HepG2 (cell line): ENCODE results near the gene B4GALT5. TPM values are rescaled to one million over a fixed set of nuclear protein-coding genes. Genes with fewer than 3 reads are reported as not detected.

Source experiments
- CHD4 ChIP-seq: fragments of 200-600 bp; sonication (generic); IDR thresholded peaks from 2 replicates; pipeline ENCODE4 v1.7.0; 2017; ENCODE audit warnings: mild to moderate bottlenecking, low read length, borderline replicate concordance
- ELK4 ChIP-seq: sonication (generic); formaldehyde crosslinking; IDR thresholded peaks from 2 replicates; pipeline ENCODE4 v1.9.0; 2021; ENCODE audit warnings: missing genetic modification reagents, borderline replicate concordance
- ETV6 ChIP-seq: sonication (generic); formaldehyde crosslinking; conservative IDR thresholded peaks from 2 replicates; pipeline ENCODE4 v1.4.0; 2020; ENCODE audit warnings: missing genetic modification reagents
- KMT2A ChIP-seq: sonication (generic); formaldehyde crosslinking; IDR thresholded peaks from 2 replicates; pipeline ENCODE4 v1.4.0; 2020; ENCODE audit warnings: missing genetic modification reagents
- MED1 ChIP-seq: sonication (generic); formaldehyde crosslinking; IDR thresholded peaks from 2 replicates; pipeline ENCODE4 v1.4.0; 2020; ENCODE audit warnings: missing genetic modification reagents
- NBN ChIP-seq: fragments of 450-650 bp; conservative IDR thresholded peaks from 2 replicates; pipeline ENCODE4 v1.6.1; 2017
- RBM39 ChIP-seq: fragments of 200-400 bp; formaldehyde crosslinking; IDR thresholded peaks from one replicate; pipeline ENCODE4 v1.6.1; 2018; ENCODE audit warnings: antibody characterized with exemption, mild to moderate bottlenecking, low read depth, low read length; ENCODE audit not compliant: poor library complexity, severe bottlenecking
- RFX3 ChIP-seq: IDR thresholded peaks from 2 replicates; pipeline ENCODE4 v1.6.1; 2016; ENCODE audit warnings: missing biosample characterization, missing genetic modification reagents
- TSC22D2 ChIP-seq: sonication (generic); formaldehyde crosslinking; IDR thresholded peaks from 2 replicates; pipeline ENCODE4 v1.5.1; 2020; ENCODE audit warnings: missing genetic modification reagents, mild to moderate bottlenecking, borderline replicate concordance
- ZNF30 ChIP-seq: sonication (generic); formaldehyde crosslinking; IDR thresholded peaks from 2 replicates; pipeline ENCODE4 v1.5.0; 2020; ENCODE audit warnings: mild to moderate bottlenecking, missing genetic modification reagents
- ZNF598 ChIP-seq: sonication (generic); formaldehyde crosslinking; IDR thresholded peaks from 2 replicates; pipeline ENCODE4 v1.5.1; 2020; ENCODE audit warnings: mild to moderate bottlenecking, missing genetic modification reagents, borderline replicate concordance
- ZNF776 ChIP-seq: sonication (generic); formaldehyde crosslinking; IDR thresholded peaks from 2 replicates; pipeline ENCODE4 v1.4.0; 2020; ENCODE audit warnings: mild to moderate bottlenecking, missing genetic modification reagents
- polyA plus RNA-seq, 8 experiments: library from polyadenylated mRNA; depleted of rRNA in 3 of 8; stranded (reverse) in 7 of 8; unstranded in 1 of 8; fragments of >200 nt; fragmentation: Illumina TruSeq in 4 of 8; extraction: Trizol in 4 of 8; gene quantifications; 2 replicates each; pipeline versions ENCODE4 v1.2.1 to v1.2.3, GENCODE V29; 2011 to 2016; ENCODE audit warnings: low read depth in 4 of 8, missing spikeins in 1 of 8, mixed read lengths in 1 of 8; ENCODE audit not compliant: insufficient read depth in 1 of 8
- total RNA-seq, 5 experiments: library from RNA; depleted of rRNA; stranded (reverse); fragments of >200 nt; fragmentation: Illumina TruSeq; extraction: Trizol; gene quantifications; 2 replicates each; pipeline ENCODE4 v1.2.3, GENCODE V29; 2016; ENCODE audit warnings: low read depth in 1 of 5
- TF ChIP-seq, protein P1 (sequence below): sonication (generic); formaldehyde crosslinking; IDR thresholded peaks from 2 replicates; pipeline ENCODE4 v1.5.0; 2020; ENCODE audit warnings: missing genetic modification reagents
- TF ChIP-seq, protein P2 (sequence below): sonication (generic); formaldehyde crosslinking; IDR thresholded peaks from 2 replicates; pipeline ENCODE4 v1.4.0; 2020; ENCODE audit warnings: mild to moderate bottlenecking, missing genetic modification reagents, borderline replicate concordance
- TF ChIP-seq, protein P3 (sequence below): sonication (generic); formaldehyde crosslinking; IDR thresholded peaks from 2 replicates; pipeline ENCODE4 v1.4.0; 2020; ENCODE audit warnings: mild to moderate bottlenecking, missing genetic modification reagents
- TF ChIP-seq, protein P4 (sequence below): sonication (generic); formaldehyde crosslinking; IDR thresholded peaks from 2 replicates; pipeline ENCODE4 v1.4.0; 2020; ENCODE audit warnings: mild to moderate bottlenecking, low read depth, missing genetic modification reagents
- TF ChIP-seq, protein P5 (sequence below): sonication (generic); formaldehyde crosslinking; IDR thresholded peaks from 2 replicates; pipeline ENCODE4 v1.4.0; 2020; ENCODE audit warnings: low read depth, missing genetic modification reagents

B4GALT5 gene
- total and polyA plus RNA-seq, 2 of the 13 experiments (the other 11 are each of a cell fraction or from before 2014, with no cell fraction given), result 27.3 to 30.9 TPM

DNA sequence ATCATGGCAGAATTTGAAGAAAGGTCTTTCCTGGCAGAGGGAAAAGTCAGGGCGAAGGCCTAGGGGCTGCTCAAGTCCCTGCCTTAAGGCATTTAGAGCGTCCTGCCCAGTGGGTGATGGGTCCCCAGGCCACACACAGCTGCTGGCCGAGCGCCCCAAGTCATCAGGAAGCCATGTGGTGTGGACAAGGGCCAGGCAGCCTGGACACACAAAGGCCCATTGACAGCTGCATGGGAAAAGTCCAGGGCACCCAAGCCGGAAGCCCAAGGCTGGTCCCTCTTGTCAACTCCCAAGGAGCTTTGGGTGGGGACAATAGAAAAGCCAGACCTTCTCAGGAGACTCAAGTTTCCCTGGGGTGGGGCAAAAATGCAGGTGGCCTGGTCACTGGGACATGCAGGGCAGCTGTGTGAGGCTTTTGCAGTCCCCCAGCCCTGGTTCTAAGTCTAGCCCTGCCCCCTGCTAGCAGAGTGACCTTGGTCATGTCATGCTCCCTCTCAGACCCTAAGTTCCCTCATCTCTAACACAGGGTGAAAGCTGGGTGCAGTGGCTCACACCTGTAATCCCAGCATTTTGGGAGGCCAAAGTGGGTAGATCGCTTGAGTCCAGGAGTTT is 101.4 kb downstream of the B4GALT5 start (continued):
- TF ChIP-seq CHD4, result 0 out of 2 replicates have a peak, but pooled peaks have one; percentile 60
- no peak for TF ChIP-seq NBN
- TF ChIP-seq, protein P1, sequence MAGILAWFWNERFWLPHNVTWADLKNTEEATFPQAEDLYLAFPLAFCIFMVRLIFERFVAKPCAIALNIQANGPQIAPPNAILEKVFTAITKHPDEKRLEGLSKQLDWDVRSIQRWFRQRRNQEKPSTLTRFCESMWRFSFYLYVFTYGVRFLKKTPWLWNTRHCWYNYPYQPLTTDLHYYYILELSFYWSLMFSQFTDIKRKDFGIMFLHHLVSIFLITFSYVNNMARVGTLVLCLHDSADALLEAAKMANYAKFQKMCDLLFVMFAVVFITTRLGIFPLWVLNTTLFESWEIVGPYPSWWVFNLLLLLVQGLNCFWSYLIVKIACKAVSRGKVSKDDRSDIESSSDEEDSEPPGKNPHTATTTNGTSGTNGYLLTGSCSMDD (CRISPR knock-in tag), result no peak
- no peak for TF ChIP-seq ZNF30 (CRISPR knock-in tag)
- peak; percentile 31; the same call in 1 of the 2 replicates for TF ChIP-seq KMT2A (CRISPR knock-in tag)
- peak; percentile 74 for TF ChIP-seq MED1 (CRISPR knock-in tag)
- TF ChIP-seq ELK4 (CRISPR knock-in tag), result no peak
- no peak for TF ChIP-seq ZNF776
- TF ChIP-seq RBM39, result no peak
- TF ChIP-seq, protein P2, sequence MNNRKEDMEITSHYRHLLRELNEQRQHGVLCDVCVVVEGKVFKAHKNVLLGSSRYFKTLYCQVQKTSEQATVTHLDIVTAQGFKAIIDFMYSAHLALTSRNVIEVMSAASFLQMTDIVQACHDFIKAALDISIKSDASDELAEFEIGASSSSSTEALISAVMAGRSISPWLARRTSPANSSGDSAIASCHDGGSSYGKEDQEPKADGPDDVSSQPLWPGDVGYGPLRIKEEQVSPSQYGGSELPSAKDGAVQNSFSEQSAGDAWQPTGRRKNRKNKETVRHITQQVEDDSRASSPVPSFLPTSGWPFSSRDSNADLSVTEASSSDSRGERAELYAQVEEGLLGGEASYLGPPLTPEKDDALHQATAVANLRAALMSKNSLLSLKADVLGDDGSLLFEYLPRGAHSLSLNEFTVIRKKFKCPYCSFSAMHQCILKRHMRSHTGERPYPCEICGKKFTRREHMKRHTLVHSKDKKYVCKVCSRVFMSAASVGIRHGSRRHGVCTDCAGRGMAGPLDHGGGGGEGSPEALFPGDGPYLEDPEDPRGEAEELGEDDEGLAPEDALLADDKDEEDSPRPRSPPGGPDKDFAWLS (CRISPR knock-in tag), result no peak
- TF ChIP-seq TSC22D2 (CRISPR knock-in tag), result 0 out of 2 replicates have a peak, but pooled peaks have one; percentile 73
- TF ChIP-seq, protein P3, sequence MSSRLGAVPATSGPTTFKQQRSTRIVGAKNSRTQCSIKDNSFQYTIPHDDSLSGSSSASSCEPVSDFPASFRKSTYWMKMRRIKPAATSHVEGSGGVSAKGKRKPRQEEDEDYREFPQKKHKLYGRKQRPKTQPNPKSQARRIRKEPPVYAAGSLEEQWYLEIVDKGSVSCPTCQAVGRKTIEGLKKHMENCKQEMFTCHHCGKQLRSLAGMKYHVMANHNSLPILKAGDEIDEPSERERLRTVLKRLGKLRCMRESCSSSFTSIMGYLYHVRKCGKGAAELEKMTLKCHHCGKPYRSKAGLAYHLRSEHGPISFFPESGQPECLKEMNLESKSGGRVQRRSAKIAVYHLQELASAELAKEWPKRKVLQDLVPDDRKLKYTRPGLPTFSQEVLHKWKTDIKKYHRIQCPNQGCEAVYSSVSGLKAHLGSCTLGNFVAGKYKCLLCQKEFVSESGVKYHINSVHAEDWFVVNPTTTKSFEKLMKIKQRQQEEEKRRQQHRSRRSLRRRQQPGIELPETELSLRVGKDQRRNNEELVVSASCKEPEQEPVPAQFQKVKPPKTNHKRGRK (CRISPR knock-in tag), result no peak
- TF ChIP-seq ZNF598 (CRISPR knock-in tag), result peak; percentile 74; the same call in 1 of the 2 replicates
- TF ChIP-seq, protein P4, sequence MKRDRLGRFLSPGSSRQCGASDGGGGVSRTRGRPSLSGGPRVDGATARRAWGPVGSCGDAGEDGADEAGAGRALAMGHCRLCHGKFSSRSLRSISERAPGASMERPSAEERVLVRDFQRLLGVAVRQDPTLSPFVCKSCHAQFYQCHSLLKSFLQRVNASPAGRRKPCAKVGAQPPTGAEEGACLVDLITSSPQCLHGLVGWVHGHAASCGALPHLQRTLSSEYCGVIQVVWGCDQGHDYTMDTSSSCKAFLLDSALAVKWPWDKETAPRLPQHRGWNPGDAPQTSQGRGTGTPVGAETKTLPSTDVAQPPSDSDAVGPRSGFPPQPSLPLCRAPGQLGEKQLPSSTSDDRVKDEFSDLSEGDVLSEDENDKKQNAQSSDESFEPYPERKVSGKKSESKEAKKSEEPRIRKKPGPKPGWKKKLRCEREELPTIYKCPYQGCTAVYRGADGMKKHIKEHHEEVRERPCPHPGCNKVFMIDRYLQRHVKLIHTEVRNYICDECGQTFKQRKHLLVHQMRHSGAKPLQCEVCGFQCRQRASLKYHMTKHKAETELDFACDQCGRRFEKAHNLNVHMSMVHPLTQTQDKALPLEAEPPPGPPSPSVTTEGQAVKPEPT (CRISPR knock-in tag), result no peak
- no peak for TF ChIP-seq RFX3 (CRISPR knock-in tag)
- TF ChIP-seq, protein P5, sequence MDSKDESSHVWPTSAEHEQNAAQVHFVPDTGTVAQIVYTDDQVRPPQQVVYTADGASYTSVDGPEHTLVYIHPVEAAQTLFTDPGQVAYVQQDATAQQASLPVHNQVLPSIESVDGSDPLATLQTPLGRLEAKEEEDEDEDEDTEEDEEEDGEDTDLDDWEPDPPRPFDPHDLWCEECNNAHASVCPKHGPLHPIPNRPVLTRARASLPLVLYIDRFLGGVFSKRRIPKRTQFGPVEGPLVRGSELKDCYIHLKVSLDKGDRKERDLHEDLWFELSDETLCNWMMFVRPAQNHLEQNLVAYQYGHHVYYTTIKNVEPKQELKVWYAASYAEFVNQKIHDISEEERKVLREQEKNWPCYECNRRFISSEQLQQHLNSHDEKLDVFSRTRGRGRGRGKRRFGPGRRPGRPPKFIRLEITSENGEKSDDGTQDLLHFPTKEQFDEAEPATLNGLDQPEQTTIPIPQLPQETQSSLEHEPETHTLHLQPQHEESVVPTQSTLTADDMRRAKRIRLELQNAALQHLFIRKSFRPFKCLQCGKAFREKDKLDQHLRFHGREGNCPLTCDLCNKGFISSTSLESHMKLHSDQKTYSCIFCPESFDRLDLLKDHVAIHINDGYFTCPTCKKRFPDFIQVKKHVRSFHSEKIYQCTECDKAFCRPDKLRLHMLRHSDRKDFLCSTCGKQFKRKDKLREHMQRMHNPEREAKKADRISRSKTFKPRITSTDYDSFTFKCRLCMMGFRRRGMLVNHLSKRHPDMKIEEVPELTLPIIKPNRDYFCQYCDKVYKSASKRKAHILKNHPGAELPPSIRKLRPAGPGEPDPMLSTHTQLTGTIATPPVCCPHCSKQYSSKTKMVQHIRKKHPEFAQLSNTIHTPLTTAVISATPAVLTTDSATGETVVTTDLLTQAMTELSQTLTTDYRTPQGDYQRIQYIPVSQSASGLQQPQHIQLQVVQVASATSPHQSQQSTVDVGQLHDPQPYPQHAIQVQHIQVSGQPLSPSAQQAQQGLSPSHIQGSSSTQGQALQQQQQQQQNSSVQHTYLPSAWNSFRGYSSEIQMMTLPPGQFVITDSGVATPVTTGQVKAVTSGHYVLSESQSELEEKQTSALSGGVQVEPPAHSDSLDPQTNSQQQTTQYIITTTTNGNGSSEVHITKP (CRISPR knock-in tag), result no peak
- 0 out of 2 replicates have a peak, but pooled peaks have one; percentile 32 for TF ChIP-seq ETV6
